BE2C (cell line): ENCODE results near the gene KLHL25.

Experiments used
- DNase-seq: peaks from one replicate; pipeline ENCODE4 v3.0.0-alpha.2; 2020
- H3K27me3 ChIP-seq: fragments of 250-450 bp; sonication (Bioruptor Pico); 2 replicates; pipeline ENCODE4 v1.5.1; 2020; ENCODE audit warnings: mild to moderate bottlenecking
- H3K36me3 ChIP-seq: fragments of 250-450 bp; sonication (Bioruptor Pico); 2 replicates; pipeline ENCODE4 v1.5.1; 2020; ENCODE audit warnings: mild to moderate bottlenecking
- H3K4me1 ChIP-seq: fragments of 250-450 bp; sonication (Bioruptor Pico); 2 replicates; pipeline ENCODE4 v1.5.1; 2020
- H3K4me3 ChIP-seq: 2 replicates; pipeline ENCODE4 v1.5.1; 2011; ENCODE audit warnings: low read depth, low read length
- H3K9me3 ChIP-seq: fragments of 250-450 bp; sonication (Bioruptor Pico); 2 replicates; pipeline ENCODE4 v1.5.1; 2020
- TF ChIP-seq, protein P1 (sequence below): IDR thresholded peaks from 2 replicates; pipeline ENCODE4 v1.5.1; 2012; ENCODE audit warnings: mild to moderate bottlenecking, low read depth, low read length

KLHL25 gene

DNA sequence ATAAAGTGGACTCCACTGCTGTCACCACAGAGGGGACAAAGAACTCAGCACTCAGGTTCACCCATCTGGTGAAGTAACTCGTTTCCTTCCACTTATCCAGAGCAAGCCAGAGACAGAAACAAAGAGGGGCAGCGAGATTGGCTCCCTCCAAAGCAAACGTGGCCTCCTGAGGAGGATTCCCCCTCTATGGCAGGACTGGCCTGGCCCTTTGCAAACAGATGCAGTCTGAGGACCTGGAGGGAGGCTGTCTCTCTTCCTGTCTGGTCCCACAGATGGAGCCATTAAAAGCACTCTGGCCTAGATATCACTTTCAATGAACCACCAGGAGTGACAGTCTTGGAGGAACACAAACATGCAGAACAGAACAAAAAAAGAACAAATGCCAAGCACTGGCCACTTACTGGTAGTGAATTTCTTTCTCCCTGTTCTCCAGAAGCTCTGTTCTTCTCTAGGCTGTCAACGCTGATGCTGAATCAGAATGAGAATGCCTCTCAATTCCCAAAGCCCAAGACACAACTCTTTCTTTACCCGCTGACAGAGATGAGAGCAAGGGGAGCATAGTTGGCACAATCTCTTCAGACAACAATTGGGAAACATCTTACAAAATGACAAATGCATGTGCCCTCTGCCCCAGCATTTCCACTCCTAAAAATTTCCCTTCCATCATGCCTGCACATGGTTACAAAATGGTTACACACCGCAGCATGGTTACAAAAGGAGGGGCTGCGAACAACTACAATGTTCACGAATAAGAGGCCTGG, 14.3 kb downstream of the KLHL25 start:
- Histone ChIP-seq H3K4me3 (no peak overlapping the region), H3K9me3 (no peaks in the 10 kb centered on the region), H3K27me3 (no peaks in the 10 kb centered on the region), H3K4me1 (no peaks in the 10 kb centered on the region), H3K36me3 (no peaks in the 10 kb centered on the region)
- TF ChIP-seq, protein P1, sequence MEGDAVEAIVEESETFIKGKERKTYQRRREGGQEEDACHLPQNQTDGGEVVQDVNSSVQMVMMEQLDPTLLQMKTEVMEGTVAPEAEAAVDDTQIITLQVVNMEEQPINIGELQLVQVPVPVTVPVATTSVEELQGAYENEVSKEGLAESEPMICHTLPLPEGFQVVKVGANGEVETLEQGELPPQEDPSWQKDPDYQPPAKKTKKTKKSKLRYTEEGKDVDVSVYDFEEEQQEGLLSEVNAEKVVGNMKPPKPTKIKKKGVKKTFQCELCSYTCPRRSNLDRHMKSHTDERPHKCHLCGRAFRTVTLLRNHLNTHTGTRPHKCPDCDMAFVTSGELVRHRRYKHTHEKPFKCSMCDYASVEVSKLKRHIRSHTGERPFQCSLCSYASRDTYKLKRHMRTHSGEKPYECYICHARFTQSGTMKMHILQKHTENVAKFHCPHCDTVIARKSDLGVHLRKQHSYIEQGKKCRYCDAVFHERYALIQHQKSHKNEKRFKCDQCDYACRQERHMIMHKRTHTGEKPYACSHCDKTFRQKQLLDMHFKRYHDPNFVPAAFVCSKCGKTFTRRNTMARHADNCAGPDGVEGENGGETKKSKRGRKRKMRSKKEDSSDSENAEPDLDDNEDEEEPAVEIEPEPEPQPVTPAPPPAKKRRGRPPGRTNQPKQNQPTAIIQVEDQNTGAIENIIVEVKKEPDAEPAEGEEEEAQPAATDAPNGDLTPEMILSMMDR = no peak
- no peak for DNase-seq

DNA sequence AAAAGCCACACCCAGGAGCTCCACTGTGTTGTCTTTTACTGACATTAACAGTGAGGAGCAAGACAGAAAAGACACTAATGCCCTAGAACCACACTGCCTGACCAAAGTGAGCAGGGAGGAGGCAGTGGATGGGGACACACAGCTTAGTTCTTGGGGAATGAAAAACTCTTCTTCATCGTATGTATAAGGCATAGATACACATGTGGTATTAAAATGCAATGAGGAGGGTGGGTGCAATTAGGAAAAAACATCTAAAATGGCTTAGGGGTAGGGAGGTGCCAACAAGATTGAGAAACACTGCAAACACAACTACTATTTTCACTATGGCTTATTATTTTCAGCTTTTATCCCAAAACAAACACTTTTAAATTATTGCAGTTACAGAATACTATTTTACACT, 15.5 kb downstream of the KLHL25 start:
- TF ChIP-seq, protein P1 = no peak
- Histone ChIP-seq H3K4me3 (no peak overlapping the region), H3K27me3 (no peaks in the 10 kb centered on the region), H3K4me1 (no peaks in the 10 kb centered on the region), H3K9me3 (no peaks in the 10 kb centered on the region), H3K36me3 (no peaks in the 10 kb centered on the region)
- no peak for DNase-seq

DNA sequence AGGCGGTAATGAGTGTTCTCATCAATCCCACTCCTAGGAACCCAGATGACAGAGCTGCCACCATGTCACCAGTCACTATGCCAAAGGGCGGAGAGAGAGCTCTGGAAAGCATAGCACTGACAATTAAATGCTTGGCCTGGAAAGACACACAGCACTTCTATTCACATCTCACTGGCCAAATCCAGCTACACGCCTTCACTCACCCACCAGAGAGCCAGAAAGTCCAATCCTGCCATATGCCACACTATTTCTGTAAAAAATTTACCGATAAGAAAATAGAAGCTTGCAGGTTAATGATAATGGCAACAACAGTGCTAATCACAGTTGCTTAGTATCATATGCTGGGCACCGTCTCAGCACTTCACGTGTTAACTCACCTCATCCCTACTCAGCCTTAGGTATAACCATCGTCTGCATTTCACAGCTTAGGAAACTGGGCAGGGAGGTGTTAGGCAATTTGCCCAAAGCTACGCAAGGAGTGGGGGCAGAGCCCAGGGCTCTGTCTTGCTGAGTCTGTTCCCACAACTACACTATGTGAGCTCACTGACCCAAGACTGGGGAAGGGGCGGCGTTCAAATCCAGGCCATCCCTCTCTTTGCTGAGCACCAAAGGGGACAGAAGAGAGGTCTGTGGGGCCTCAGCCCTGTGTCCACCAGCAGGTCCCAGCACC, 16.5 kb downstream of the KLHL25 start:
- Histone ChIP-seq H3K9me3 (no peaks in the 10 kb centered on the region), H3K36me3 (no peaks in the 10 kb centered on the region), H3K27me3 (no peaks in the 10 kb centered on the region), H3K4me1 (no peaks in the 10 kb centered on the region), H3K4me3 (no peak overlapping the region)
- no peak for DNase-seq
- TF ChIP-seq, protein P1 = no peak

DNA sequence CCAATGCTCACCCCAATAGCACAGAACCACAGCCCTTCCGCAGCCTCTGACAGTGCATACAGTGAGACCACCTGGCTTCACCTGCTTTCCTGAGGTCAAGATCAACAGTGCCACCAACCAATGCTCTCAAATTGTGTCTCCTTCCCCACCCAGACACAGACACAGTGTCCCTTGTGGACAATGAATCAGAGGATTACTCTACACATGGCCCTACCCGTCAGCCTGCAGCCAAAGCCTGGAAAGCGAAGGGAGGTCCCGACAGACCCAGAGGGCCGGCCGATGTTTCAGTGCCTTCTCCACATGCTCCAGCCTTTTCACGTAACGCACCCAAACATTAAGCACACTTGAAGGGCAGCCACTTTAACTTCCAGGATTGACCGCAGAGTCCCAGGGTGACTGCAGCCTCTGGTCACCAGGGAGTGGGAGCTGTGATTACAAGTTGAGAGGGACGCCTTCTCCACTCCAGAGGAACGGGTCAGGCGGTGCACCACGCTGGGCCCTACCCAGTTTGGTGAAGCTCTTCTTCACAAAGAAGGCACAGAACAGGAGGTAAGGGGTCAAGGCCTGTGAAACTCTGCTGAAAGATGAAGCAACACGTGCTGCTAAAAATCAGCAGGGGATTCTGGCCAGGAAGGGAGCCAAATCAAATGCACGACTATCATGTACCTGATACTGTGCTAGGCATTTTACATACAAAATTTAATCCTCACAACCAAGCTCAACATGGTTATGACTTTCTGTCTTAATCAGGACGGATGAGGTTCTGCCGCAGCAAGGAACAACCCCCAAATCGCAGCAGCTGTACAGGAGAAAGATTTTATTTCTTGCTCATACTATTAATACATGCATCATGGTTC, 17.2 kb downstream of the KLHL25 start:
- no peak for DNase-seq
- Histone ChIP-seq H3K36me3 (no peaks in the 10 kb centered on the region), H3K9me3 (no peaks in the 10 kb centered on the region), H3K4me1 (no peaks in the 10 kb centered on the region), H3K4me3 (no peak overlapping the region), H3K27me3 (no peaks in the 10 kb centered on the region)
- TF ChIP-seq, protein P1 = no peak

DNA sequence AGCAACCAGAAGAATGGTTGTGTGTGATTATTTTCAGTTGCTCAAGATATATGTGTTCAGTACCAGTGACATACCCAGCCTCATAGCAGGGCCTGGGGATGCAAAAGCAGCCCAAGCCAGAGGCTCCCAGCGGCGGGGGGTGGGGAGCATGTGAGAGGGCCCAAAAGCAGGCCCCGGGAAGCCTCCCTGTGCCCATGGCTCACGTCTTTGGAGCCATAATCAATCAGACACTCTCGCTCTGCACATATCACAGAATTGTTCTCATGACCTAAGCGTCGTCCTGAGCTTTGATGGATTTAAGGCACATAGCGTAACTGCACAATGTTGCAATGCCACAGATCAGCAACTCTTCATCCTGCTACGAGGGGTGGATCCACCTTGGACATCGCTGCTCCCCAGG, 20.8 kb downstream of the KLHL25 start:
- H3K27me3 ChIP-seq = no peaks in the 10 kb centered on the region
- H3K36me3 ChIP-seq = no peaks in the 10 kb centered on the region
- no peak overlapping the region for H3K4me3 ChIP-seq
- TF ChIP-seq, protein P1 = no peak
- DNase-seq = no peak
- no peaks in the 10 kb centered on the region for H3K4me1 ChIP-seq
- H3K9me3 ChIP-seq = no peaks in the 10 kb centered on the region
